ENCODE results near the gene PDIA6.

The PDIA6 gene, protein sequence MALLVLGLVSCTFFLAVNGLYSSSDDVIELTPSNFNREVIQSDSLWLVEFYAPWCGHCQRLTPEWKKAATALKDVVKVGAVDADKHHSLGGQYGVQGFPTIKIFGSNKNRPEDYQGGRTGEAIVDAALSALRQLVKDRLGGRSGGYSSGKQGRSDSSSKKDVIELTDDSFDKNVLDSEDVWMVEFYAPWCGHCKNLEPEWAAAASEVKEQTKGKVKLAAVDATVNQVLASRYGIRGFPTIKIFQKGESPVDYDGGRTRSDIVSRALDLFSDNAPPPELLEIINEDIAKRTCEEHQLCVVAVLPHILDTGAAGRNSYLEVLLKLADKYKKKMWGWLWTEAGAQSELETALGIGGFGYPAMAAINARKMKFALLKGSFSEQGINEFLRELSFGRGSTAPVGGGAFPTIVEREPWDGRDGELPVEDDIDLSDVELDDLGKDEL

DNA sequence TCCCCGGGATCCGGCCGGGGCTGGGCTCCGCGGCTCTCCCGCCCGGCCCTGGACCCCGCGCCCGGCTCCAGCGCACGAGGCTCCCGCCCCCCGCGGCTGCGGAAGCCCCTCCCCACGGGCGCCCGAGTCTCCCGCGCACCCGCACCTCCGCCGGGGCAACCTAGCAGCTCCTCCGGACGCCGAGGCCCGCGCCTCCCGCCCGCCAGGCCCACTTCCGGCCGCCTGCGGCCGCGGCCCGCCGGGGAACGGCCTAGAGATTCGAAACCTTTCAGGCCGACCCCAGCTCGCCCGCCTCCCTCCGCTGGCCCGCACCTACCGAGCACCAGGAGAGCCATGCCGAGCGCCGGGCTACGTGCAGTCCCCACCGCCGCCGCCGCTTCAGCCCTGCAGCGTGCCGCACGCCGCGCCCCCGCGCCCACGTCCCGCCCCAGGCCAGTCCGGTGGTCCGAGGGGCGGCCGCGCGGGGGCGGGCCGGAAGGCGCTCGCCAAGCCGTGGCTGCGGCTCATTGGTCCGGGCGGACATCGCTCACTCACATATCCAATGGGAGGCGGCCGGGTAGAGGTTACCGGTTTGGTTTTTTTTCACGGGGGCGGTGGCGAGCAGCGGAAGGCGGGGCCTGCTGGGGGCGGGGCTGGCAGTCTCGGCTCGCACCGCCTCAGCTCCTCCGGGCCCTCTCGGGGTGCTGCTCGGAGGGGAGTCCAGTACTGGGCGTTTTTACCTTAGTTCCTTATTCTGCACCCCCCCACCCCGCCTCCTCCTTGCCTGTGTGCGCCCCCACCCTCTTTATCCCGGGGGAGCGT, at the start of gene PDIA6:
PDIA6 (minus strand) TSS at position 424 of the 801 bp plus-strand sequence; CDS start at position 335, 89 bp downstream.
- peak; percentile 41 for DNase-seq

DNA sequence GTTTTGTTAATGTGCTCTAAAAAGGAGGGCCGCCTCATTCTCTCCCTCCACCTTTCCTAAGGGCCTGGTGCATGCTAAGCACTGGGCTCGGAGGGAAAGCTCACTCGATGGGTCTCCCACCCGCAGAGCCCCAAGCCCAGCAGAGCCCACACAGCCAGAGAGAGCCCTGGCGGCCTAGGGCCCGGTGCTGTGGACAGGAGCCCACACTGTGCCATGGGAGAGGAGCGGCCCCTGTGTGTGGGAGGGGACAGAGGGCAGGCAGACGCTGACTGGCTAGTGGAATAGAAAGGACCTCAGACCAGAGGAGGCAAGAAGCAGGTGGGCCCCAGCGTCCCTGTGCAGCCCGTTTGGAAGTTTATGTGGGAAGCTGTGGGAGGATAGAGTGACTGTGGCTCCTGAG, 49.7 kb upstream of the PDIA6 start:
- no peak for DNase-seq

DNA sequence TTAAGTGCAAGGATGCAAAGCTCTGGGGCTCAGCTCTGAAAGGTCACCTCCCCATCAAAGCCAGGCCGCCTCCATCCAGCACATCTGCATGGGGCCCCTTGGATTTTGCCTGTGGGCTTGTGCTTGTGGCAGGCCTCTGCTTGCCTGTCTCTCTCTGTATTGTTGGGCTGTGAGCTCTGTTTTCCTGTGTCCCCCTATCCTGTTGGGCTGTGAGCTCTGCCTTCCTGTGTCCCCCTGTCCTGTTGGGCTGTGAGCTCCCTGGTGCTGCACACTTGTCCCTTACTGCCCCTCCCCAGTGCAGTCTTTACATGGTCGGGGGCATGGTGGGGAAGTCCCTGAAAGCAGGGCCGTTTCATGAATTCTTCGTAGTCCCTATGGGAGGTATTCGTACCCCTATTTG, 49.2 kb upstream of the PDIA6 start:
- no peak for DNase-seq

DNA sequence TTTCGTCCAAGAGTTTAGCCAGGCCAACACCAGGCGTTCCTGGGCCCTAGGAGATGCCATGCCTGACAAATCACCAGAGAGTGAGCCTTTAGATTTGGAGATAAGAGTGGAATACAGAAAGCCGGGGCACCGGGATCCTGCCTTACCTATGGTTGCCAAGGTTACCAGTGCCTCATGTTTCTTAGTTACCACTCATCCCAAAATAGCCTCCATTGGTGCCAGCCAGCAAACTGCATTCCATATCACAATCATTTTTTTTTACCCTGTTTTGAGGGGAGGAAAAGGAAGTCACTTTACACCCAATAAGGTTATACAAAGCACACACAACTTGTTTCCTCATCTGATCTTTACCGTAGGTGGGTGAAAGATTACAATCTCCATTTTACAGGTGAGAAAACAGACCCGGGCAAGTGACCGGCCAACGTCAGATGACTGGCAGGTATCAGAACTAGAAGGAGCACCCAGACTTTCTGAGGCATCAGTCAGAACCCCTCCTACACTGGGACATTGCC, 48.3 kb upstream of the PDIA6 start:
- no peak for DNase-seq

DNA sequence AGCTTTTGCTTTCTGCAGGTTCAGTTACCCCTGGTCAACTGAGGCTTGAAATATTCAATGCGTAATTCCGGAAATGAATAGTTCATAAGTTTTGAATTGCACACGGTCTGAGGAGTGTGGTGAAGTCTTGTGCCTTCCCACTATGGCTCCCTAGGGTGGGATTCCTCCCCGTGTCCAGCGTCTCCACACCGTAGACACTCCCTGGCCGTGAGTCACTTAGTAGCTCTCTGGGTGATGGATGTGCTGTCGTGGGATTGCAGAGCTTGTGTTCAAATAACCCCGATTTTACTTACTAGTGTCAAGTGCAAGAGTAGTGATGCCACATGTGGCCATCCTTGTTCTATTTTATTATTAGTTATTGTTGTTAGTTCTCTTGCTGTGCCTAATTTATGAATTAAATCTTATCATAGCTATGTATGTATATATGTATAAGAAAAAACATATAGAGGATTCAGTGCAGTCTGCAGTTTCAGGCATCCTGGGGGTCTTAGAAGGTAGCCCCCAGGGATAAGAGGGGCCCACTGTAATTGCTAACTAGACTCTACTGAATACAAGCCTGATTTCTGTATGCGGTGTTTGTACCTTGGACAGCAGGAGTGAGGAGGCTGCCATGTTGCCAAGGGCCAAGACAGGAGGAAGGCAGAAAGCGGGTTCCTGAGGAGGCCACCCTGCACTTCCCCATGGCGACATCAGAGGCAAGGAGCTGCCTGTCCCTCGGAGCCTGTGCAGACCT, 47.7 kb upstream of the PDIA6 start:
- DNase-seq, result no peak

DNA sequence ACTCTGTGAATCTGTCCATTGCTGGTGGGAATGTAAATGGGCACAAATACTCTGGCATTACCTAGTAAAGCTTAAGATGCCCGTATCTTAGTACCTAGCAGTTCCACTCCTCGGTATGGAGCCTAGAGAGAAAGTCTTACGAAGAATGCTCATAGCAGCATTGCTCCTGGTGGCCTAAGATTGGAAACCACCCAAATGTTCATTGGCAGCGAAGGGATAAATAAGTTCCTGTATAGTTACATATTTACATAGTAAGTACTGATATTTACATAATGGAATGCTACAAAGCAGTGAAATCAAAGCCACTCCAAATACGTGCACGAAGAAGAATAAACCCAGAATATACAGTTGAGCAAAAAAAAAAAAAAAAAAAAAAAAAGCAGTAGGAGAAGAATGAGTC, 46.7 kb upstream of the PDIA6 start:
- DNase-seq, result no peak

DNA sequence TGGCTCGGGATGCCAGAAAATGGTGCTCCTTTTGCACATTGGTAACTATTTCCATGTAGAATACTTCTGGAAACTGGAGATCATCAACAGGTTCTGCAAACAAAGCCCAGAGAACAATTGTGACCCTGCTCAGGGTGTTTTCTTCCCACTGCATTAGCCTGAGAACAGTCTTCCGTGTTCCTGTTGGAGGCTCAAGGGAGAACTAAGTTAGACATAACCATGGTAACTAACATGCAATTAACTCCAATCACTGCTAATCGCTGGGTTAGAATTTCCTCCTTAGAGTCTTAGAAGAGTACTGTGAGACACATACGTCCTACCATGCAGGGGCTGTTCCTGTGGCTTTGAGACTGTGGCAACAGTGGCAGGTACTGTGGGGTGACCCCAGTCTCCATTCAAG, 36.0 kb upstream of the PDIA6 start:
- no peak for DNase-seq

DNA sequence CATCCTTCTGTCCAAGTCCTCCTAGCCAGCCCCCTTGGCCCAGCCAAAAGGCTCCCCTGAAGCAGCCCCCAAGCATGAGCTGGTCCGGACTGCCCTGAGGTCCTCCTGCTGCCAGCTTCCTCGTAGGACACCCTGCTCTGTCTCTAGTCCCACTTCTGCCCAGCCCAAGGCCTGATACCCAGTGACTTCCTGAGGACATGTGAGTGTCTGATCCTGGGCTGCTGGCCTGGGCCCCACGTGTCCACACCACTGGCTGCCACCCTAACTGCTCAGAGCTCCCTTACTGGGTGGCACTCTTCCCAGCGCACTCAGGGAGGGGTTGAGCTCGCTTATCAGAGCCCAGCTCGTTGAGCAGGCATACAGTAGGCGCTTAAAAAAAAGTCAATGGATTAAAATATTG, 34.4 kb upstream of the PDIA6 start:
- DNase-seq, result no peak

DNA sequence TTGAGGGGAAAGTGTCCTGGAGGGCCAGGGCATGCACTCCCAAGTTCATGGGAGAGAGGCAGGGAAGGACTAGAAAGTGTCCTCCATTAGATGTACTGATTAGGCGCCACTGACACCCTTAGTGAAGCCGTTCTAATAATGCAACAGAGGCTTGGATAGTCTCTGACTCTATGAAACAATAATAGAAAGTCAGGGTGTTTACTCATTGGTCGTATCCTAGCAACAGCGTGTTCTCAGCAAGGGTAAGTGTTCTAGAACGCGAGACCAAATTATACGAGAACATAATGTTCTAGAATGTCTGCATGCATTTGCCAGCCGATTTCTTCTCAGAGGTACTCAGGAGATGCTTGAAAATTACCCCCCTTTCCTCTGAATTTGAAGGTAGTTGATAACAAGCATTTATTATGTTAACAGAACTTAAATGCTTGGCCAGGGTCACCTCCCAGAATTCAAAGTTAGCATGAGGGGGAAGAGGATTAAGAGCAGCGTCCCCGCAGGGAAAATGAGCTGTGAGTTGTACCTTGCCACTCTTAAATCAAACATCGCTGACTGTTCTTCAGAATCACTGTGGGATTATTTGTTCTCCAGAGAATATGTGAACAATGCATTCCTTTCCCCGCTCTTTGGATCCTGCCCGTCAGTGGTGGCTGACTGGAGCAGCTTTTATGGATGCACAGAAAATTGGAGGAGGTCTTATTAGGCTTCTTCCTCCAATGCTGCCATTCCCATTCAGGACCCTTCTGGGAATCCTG, 33.7 kb upstream of the PDIA6 start:
- DNase-seq, result no peak

DNA sequence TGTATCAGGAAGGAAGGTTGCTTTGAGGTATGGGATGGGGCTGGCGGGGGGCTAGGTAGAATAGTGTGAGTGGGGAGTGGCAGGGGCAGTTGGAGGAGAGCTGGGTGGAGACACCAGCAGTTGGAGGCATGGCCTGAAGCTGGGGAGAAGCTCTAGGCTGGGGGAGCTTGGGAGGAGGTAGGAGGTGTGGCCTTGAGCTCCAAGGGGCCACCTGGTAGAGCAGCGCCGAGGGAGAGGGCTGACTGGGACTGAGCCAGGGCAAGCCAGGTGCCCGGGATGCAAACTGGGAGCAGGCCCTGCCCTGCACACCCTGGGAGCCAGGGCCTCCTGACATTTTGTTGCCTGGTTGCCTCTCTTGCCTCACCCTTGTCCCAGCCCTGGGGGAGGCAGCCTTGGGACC, 33.1 kb upstream of the PDIA6 start:
- no peak for DNase-seq

DNA sequence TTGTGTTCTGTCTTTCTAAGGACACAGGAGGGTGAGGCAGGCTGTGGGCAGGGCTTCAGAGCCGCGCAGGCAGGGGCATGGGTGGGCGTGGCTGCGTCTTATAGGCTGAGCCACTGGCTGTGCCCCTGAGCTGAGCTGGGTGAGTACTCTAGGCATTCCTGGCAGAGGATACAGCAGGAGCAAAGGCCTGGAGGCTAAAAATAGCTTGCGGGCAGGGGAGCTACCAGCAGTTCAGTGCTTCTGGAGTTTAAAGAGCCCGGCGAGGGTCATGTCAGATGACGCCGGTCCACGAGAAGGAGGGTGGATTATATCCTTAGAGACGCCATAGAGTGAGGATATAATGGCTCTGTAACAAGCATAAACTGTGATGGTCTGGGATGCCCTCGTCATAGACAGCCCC, 31.5 kb upstream of the PDIA6 start:
- peak; percentile 89 for DNase-seq

DNA sequence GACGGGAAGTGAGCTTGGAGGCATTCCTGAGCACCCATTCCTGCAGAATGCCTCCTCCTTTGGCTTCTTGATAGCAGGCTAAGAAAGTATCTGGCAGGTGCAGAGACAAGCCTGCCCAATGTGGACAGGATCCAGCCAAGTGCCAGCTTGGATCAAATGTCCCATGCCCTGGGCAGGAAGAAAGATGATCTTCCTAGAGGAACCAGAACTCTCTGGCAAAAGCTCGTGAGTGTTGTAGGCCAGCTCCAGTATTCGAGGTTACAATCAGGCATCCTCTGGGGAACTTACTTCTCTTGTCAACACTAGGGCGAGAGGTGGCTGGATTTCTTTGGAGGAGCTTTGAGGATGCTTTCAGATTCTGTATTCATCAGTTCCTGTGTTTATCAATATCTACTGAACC, 29.9 kb upstream of the PDIA6 start:
- no peak for DNase-seq

DNA sequence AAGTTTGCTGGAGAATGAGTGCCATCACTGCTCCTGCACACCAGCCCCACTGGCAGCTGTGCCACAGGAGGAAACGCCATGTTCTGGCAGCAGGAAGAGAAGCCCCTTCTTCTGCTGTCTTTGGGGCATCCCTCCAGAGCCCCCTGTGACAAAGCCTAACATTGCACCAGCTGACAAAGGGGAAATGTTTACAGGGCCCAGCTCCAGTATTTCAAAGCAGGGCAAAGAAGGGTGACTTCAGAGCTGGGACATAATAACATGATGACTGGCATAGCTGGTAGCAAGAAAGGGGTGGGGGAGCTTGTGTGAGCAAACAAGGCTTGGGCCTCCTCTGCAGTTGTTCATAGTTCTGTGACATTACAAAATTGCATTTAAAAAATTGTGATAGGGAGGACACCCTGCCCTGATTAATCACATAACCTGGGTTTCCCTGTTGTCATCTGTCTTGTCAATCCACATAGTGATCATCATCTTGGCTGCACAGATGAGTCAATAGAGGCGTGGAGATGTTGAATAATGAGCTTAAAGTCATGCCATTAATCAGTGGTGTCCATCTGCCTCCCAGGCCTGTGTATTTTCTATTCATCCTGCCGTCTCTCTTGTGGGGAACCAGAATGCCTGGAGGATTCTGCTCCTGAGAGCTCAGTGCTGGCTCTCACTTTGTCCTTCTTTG, 29.1 kb upstream of the PDIA6 start:
- no peak for DNase-seq

DNA sequence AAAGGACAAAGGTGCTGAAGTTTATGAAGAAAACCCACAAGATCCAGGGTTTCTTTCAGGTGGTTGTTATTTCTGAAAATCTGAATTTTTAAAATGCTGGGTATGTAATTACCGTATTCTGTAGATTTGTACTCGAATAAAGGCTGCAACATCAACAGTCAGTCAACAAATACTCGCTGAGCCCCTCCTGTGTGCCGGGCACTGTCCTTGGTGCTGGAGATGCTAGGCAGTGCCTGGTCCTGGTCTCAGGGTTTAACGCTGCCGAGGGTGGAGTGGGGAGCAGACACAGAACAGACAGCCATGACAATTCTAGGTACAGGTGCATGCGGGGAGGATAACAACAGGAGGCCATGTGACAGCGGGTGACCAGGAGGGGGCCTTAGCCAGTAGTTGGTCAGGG, 27.2 kb upstream of the PDIA6 start:
- no peak for DNase-seq

DNA sequence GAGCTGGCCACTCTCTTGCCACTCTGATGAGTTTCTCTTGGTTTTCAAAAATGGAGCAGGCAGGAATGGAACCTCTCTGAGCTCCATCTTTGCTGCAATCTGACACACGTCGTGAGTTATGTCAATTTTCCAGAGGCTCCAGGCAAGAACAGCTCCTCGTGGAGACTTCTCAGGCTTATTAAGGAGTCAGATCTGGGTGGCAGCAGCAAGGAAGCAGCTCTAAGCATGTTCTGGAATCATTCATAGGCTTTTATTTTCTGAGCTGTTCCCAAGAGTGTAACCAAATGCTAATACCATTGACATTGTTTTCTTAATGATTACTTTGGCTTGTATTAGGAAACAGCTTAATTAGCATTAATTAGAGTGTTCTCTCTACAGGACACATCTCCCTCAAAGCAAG, 26.1 kb upstream of the PDIA6 start:
- no peak for DNase-seq

DNA sequence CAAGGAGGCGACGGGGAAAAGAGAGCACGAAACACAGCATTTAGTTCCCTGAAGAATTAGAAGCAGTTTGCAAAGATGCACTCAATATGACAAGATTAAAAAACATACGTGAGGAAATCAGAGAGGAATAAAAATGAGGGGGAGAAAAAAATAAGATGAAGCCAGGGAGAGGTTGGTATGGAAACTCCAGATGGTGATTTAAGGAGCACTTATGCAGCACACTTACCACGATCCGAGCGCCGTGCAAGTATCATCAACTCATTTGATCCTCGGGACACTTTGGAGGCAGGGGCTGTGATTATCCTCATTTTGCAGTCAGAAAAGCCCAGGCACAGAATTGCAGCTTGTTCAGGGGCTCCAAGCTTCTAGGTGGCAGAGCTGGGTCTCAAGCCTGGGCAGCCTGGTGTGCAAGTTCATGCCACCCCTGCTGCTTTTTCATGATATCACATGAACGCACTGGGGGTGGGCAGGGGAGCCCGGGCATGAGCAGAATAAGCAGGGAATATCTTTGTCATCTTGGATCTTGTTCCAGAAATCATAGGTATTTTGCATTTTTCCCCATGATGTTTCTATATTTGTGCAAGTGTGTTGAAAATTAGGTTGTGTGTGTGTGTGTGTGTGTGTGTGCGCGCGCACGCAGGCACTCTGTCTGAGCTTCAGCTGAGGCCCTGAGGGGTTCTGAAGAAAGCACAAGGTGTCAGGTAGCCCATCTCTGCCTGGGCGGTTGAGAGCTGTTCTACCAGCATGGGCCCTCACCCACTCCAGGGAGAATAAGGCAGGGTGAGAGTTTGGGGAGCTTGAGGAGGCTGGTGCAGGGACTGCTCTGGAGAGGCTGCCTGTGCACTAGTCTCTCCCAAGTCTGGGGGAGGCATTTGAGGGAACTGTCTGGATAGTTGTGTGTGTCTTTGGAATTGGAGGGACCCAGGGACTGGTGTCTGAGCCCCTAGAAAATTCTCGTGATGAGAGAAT, 25.0 kb upstream of the PDIA6 start:
- no peak for DNase-seq

DNA sequence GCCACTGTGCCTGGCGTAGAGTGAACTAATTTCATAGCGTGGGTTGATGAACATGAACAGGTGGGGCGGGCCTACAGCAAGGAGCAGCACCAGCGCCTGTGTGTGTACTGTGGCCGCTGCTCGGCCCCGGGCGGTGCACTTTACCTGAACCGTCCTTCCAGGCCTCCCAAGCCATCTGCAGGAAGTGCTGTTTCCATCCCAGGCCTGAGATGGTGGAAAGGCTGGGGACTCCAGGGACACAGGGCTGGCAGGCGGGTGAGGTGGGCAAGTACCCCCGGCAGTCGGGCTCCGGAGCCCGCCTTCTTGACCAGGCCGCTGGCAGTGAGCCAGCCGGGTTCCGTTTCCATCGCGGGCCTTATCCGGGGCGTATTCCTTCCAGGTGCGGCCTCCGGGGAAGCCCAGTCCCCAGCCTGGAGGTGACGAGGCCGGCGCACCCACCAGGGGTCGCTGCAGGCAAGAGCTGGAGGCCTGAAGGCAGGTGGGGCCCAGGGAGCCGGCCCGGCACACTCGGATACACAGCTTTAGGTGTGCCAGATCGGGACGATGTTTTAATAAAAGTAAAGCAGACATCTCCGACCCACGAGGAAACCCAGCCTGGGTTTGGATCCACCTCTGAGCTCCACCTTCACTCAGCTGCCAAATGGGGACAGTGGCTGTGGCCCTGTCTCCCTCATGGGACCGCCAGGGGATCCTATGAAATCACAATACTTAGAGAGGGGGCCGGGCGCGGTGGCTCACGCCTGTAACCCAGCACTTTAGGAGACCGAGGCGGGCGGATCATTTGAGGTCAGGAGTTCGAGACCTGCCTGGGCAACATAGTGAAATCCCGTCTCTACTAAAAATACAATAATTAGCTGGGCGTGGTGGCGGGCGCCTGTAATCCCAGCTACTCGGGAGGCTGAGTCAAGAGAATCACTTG, 22.7 kb upstream of the PDIA6 start:
- DNase-seq, result peak; percentile 53

DNA sequence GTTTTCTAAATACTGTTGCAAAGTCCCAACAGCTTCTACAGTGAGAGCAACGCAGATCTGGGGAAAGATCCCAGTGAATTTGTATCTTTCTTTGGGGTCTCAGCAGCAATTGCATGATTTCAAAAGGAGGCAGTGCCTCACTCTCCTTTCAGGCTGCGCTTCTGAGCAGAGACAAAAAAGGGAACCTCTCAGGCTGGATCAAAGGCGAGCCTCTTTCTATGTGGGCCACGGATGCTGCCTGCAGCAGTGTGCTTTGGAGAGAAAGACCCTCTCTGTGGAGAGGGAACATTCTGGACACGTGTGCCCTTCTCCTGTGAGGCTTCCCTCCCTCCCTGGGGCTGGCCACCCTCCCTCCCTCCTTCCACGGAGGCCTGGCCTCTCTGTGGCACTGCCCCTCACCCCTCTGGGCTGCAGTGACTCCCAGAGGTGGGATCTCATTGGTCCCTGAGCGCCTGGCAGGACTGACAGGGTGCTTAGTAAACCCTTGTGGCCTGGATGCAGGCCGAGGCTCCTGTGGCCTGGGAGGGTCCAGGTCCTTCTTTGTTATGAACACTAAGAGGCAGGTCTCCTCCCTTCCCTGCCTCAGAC, 21.6 kb upstream of the PDIA6 start:
- no peak for DNase-seq

DNA sequence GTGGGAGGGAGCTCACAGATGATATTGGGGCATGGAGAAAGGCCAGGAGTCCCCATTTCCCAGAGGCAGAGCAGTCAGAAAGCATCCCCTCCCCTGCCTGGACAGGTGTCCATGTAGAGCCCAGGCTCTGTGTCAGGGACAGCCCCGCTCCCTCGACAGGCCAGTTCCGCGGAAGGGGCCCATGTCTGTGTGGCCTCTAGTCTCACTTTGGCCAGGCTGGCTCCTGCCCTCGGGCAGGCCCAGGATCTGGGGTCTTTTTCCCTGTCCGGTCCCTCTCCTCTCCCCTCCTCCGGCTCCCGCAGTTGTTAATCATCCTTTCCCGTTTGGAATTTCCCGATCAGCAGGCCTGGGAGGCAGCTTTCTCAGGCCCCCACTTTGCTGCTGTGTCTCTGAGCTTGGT, 20.4 kb upstream of the PDIA6 start:
- DNase-seq, result no peak

All from NCI-H2029 treated with DMSO at 0.1 percent for 48 hours (cell line).